ENCODE results near the gene SREBF1.
"Not testable (repeated sequence)": the region's sequence is repeated elsewhere in the genome, so short reads cannot be mapped to it uniquely, and the experiment has no call there.

SREBF1 gene

DNA sequence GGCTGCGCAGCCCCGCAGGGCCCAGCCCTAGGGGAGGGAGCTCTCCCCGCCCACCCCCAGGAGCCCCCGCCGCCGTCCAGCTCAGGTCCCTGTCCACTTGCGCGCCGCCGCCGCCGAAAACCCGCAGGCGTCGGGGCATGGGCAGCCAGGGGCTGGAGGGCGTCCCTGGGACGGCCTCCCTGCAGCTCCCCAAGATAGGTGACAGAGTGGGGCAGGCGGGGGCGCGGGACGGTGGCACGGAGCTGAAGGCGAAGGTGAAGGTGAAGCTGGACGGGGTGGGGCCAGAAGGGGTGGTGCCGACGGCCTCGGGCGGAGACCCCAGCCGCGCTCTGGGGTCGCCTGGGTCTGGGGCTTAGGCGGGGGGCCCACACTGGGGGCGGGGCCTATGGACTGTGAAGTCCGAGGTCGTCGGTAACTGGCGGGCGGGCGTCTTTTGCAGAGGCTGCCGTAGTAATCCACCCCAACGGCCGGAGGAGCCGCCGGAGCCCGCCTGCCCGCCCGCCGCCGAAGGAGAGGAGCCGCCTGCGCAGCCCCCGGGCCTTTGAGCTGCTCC lies 27.2 kb downstream of the SREBF1 start:
- FAIRE-seq = no peak

GRCh38 chr17:17808706-17809432 lies 27.9 kb downstream of the SREBF1 start:
- no peak for FAIRE-seq

GRCh38 chr17:17808200-17808599 lies 28.6 kb downstream of the SREBF1 start:
- FAIRE-seq = not testable (repeated sequence)

- no peak for FAIRE-seq
Measured at GRCh38 chr17:17807440-17807839, 29.3 kb downstream of the SREBF1 start.

DNA sequence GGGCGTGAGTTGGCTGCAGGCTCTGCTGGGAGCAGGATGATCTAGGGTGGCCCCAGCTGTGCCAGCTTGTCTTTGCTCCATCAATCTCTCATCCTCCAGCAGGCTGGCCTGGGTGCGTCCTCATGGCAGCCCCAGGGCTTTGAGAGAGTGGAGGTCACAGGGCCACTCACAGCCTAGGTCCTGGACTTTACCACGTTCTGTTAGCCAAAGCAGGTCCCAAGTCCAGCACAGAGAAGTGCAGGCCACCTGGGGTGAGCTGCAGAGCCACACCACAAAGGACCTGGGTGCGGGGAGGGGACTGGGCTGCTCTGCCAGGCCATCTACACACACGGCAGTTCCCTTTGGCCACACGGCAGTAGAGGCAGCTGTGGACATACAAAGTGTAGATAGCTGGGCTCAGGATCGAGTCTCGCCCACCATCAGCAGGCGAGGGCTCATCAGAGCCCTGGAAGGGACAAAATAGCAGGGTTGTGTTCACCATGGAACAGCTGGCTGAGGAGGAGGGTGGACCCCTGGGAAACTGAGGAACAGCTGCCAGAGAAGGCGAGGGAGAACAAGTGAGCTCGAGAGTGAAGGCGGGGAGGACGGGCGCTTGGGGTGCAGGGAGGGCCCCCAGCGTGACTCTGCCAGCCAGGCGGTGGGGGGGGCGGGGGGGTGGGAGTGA lies 30.0 kb downstream of the SREBF1 start:
- no peak for FAIRE-seq

GRCh38 chr17:17806035-17806434 lies 30.8 kb downstream of the SREBF1 start:
- no peak for FAIRE-seq

- no peak for FAIRE-seq
Measured at GRCh38 chr17:17805575-17805974, 31.2 kb downstream of the SREBF1 start.

DNA sequence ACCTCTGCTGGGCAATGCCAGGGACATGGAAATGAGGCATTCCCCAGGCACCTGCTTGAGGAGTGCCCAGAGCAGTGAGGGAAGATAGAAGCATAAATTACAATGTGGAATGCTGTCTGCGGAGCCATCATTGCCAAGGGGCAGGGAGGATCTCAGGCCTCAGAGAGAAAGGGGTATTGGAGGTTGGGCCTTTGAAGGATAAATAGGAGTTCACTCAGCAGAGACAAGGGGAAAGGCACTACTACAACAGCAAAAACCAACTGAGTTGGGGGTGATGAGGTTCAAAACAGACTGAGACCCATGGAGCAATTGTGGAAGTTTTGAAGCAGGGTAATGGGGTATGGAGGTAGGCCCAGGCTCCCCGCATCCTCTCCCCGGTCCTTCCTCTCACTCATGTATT lies 32.8 kb downstream of the SREBF1 start:
- no peak for FAIRE-seq

GRCh38 chr17:17801800-17802481 lies 34.8 kb downstream of the SREBF1 start:
- FAIRE-seq = no peak

DNA sequence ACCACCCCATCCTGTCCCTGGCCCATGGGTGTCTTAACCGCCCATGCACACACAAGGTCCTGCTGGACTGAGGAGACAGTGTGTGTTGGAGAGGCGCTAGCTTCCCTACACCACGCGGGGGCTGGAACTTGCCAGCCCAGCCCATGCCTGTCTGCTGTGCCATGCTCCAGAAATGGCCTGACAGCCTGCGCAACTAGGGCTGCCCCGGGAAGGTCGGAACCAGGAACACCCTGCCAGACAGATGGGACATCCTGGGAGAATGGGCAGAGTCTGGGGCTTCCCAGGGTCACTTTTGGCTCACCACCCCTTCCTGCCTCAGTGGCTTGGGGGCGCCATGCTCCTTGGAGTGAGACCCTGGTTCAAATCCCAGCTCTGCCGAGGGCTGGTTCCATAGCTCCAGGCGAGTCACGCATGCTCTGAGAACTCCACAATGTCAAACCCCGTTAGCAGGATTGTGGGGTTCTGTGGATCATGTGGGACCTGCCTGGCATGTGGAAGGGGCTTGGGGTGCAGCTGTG lies 36.2 kb downstream of the SREBF1 start:
- FAIRE-seq = no peak

- no peak for FAIRE-seq
Measured at GRCh38 chr17:17798573-17799255, 38.1 kb downstream of the SREBF1 start.

DNA sequence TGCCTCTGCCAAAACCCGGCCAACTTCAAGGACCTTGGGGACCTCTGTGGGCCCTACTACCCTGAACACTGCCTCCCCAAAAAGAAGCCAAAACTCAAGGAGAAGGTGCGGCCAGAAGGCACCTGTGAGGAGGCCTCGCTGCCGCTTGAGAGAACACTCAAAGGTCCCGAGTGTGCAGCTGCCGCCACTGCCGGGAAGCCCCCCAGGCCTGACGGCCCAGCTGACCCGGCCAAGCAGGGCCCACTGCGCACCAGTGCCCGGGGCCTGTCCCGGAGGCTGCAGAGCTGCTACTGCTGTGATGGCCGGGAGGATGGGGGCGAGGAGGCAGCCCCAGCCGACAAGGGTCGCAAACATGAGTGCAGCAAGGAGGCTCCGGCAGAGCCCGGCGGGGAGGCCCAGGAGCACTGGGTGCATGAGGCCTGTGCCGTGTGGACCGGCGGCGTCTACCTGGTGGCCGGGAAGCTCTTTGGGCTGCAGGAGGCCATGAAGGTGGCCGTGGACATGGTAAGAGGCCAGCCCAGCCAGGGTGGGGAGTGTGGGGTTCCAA lies 38.7 kb downstream of the SREBF1 start:
- no peak for FAIRE-seq

DNA sequence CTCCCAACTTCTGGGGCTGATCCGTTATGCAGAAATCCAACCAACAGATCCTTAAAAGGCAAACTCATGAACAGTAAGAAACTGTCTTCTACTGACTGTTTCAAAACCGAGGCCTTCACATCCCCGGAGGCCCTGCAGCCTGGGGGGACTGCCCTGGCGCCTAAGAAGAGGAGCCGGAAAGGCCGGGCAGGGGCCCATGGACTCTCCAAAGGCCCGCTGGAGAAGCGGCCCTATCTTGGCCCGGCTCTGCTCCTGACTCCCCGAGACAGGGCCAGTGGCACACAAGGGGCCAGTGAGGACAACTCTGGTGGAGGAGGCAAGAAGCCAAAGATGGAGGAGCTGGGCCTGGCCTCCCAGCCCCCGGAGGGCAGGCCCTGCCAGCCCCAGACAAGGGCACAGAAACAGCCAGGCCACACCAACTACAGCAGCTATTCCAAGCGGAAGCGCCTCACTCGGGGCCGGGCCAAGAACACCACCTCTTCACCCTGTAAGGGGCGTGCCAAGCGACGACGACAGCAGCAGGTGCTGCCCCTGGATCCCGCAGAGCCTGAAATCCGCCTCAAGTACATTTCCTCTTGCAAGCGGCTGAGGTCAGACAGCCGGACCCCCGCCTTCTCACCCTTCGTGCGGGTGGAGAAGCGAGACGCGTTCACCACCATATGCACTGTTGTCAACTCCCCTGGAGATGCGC lies 39.5 kb downstream of the SREBF1 start:
- no peak for FAIRE-seq

DNA sequence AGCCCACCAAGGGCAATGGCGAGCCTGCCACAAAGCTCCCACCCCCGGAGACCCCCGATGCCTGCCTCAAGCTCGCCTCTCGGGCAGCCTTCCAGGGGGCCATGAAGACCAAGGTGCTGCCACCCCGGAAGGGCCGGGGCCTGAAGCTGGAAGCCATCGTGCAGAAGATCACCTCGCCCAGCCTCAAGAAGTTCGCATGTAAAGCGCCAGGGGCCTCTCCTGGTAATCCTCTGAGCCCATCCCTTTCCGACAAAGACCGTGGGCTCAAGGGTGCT lies 40.1 kb downstream of the SREBF1 start:
- FAIRE-seq = no peak

DNA sequence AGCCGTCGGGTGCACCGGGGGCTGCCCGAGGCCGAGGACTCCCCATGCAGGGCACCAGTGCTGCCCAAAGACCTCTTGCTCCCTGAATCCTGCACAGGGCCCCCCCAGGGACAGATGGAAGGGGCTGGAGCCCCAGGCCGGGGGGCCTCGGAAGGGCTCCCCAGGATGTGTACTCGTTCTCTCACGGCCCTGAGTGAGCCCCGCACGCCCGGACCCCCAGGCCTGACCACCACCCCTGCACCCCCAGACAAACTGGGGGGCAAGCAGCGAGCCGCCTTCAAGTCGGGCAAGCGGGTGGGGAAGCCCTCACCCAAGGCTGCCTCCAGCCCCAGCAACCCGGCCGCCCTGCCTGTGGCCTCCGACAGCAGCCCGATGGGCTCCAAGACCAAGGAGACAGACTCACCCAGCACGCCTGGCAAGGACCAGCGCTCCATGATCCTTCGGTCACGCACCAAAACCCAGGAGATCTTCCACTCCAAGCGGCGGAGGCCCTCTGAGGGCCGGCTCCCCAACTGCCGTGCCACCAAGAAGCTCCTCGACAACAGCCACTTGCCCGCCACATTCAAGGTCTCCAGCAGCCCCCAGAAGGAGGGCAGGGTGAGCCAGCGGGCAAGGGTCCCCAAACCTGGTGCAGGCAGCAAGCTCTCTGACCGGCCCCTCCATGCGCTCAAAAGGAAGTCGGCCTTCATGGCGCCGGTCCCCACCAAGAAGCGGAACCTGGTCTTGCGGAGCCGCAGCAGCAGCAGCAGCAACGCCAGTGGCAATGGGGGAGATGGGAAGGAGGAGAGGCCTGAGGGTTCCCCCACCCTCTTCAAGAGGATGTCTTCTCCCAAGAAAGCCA lies 40.6 kb downstream of the SREBF1 start:
- FAIRE-seq = no peak

- no peak for FAIRE-seq
Measured at GRCh38 chr17:17795296-17795695, 41.5 kb downstream of the SREBF1 start.

GRCh38 chr17:17794382-17794781 lies 42.4 kb downstream of the SREBF1 start:
- no peak for FAIRE-seq

DNA sequence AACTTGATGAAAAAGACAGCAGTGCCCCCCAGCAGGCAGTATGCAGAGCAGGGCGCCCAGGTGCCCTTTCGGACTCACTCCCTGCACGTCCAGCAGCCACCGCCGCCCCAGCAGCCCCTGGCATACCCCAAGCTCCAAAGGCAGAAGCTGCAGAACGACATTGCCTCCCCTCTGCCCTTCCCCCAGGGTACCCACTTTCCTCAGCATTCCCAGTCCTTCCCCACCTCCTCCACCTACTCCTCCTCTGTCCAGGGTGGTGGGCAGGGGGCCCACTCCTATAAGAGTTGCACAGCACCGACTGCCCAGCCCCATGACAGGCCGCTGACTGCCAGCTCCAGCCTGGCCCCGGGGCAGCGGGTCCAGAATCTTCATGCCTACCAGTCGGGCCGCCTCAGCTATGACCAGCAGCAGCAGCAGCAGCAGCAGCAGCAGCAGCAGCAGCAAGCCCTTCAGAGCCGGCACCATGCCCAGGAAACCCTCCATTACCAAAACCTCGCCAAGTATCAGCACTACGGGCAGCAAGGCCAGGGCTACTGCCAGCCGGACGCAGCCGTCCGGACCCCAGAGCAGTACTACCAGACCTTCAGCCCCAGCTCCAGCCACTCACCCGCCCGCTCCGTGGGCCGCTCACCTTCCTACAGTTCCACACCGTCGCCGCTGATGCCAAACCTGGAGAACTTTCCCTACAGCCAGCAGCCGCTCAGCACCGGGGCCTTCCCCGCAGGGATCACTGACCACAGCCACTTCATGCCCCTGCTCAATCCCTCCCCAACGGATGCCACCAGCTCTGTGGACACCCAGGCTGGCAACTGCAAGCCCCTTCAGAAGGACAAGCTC lies 43.2 kb downstream of the SREBF1 start:
- FAIRE-seq = no peak

- FAIRE-seq = no peak
Measured at GRCh38 chr17:17792551-17793377, 44.0 kb downstream of the SREBF1 start.

Measured in colon (tissue), 2 donors.